COLO829 (cell line): ENCODE data around the gene TOM1.

ENCODE experiments used
- DNase-seq: peaks from one replicate; pipeline ENCODE4 v3.0.0; 2012; ENCODE audit warnings: low spot score

The TOM1 gene

DNA sequence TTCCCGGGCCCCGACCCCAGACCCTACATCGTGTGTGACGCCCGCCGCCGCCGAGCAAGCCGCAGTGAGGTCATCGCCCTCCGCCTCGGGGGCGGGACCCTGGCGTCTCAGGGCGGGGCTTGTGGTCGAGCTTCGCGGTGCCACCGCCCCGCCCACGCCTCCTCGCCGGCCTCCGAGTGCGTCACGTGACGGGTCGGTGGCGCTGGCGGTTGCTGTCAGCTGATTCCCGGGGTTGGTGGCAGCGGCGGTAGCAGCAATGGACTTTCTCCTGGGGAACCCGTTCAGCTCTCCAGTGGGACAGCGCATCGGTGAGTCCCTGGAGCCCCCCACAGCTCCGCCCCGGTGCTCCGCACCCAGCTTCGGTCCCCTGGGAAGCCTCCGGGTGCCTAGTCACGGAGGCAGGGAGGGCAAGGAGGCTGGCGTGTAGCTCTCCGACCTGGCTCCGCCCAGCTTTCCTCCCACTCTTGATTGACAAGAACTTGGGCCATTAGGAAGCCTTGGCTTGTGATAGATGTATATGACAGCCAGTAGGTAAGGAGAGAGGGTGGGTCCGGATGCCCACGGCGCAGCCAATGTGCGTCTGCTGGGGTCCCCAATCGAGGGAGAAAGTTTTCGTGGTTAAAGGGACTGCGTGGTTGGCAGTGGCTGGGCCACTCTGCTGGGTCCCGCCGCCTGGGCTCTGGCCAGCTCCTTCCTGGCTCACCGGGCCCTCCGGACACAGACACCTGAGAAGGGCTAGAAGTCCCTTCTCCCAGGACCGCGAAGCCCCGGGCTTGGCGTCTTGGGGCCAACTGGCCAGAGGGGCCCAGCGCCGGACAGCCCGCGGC is at the start of gene TOM1:
TSS of gene TOM1 (plus strand) at position 222 of the 827 bp plus-strand sequence. CDS start at position 257, 35 bp downstream.
- DNase-seq, result peak; percentile 100

DNA sequence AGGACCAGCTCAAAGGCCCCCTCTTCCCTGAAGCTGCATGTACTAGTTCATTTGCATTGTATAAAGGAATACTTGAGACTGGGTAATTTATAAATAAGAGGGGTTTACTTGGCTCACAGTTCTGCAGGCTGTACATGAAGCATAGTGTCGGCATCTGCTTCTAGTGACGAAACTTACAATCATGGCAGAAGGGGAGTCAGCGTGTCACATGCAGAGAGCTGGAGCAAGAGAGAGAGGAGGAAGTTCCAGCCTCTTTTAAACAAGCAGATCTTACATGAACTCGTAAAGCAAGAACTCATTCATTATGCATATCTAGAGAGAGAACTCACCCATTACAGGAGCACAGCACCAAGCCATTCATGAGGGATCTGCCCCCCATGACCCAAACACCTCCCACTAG is 49.5 kb upstream of the TOM1 start:
- DNase-seq, result no peak

DNA sequence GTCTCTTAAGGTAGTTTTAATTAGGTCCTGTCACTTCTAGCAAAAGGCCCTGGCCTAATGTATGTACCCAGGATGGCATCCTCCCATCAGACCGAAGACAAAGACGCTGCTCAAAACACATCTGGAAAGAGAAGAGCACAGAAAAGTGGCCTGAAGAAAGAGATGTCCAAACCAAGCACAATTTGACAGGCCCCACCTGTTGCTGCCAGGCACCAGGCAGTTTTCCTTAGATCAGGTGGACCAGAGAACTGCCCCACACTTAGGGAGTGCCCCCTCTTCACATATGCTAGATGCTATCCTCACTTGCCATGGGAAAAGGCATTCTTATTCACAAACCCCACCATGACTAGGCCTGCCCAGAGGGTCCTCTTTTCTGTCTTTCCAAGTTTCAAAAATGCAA is 45.7 kb upstream of the TOM1 start:
- DNase-seq, result no peak

DNA sequence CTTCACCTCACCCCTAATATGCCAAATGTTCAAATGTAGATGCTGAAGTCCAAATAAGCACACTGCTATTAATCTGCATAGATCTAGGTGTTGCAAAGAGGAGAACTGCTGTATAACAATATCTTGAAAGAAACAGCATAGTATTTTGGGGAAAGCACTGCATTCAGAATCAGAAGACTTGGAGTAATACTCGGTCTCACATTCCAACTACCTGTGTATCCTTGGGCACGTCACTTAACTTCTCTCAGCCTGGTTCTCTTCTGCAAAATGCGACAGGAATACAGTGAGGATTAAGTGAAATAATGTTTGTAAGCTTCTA is 42.7 kb upstream of the TOM1 start:
- DNase-seq, result no peak

DNA sequence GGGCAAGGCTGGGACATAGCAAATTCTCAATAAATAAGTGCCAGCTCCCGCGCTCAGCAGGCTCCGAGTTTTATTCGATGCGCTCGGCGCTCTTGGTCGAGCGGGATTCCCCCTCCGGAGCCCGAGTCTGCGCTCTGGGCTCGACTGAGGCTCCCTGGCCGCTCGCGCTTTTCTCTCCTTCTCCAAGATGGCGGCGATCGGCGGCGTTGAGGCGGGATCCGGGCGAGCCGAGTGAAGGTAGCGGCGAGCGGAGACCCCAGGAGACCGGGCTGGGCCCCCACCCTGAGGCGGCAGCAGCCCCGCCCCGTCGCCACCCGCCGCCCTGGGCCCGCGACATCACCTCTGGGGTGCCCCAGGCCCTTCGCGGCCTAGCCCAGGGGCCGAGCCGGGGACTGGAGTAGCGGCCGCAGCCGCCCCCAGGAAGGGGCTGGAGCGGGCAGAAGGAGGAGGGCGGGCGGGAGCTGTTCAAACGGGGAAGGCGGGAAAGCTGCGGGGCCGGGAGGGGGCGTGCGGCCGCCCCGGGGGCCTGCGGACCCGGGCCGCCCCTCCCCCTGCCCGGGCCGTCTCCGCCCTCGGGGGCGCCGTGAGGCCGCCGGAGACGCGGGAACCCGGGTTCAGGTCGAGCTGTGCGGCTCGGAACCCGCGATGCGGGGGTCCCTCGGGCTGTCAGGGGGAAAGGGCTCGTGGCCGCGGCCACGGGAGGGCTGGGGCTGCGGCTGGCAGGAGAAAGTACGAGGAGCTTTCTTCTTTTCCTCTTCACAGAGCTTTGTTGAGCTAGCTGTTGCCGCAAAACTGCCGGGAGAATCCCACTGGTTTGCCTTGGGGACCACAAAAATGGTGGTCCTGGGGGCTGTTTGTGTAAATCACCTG is 42.1 kb upstream of the TOM1 start, which contains the start of gene HMGXB4:
TSS of gene HMGXB4 (plus strand) at position 173 of the 870 bp plus-strand sequence. CDS start 4,898 bp downstream, outside the sequence.
- DNase-seq, result peak; percentile 98

DNA sequence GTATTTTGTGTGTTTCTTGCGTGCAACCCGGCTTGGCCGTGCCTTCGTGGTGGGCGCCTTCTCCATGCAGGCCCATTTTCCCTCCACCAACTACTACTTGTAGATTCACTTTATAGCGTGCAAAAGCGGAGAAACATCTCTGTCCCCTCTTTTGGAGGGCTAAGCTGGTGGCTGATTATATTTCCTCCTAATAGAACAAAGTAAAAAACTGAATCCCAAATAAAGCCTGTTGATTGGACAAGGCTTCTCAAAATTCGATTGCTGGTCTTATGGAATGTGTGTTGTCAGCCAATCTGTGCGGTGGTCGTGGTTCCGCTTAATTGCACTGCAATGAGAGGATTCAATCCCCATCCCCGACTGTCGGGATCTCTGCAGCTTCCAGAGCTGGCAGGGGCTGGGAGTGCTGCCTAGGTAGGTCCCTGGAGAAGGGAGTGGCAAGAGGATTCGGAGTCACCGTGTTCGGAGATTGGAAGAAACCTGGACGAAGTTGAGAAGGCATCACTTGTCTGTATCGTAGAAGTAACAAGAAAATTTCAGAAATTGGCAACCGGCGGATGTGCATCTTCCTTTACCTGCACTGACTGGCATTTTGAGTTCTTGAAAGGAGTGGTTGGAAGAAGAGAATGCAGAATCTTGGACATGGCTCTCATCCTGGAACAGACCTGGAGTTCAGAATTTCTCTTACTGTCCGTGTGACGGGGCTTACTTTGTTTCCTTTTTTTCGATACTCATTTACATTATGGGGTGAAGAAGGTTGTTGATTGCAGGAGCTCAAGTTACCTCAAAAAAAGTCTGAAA is 41.3 kb upstream of the TOM1 start:
- DNase-seq, result peak; percentile 9

DNA sequence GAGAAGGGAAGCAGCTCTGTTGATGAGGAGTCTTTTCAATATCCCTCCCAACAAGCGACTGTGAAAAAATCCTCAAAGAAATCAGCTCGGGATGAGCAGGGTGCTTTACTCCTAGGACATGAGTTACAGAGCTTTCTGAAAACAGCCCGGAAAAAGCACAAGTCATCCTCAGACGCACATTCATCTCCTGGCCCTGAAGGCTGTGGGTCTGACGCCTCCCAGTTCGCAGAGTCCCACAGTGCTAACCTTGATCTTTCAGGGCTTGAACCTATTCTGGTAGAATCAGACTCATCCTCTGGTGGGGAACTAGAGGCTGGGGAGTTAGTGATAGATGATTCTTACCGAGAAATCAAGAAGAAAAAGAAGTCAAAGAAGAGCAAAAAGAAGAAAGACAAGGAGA is 34.7 kb upstream of the TOM1 start:
- DNase-seq, result no peak

DNA sequence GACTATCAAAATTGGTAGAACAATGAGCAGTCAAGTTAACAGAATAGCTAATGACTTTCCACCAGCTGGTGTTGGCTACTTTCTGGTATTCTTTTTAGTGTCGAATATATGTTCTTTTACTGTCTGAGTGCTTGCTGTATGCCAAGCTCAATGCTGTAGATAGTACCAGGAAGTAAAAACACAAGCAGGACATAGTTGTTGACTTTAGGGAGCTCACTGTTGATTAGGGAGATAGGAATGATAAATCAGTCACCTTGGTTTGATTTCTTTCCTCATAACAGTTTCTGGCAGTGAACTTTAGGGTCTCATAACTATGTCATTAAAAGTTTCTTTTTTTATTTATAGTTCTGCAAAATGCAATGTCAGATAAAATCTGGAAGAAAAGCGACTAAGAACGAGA is 33.4 kb upstream of the TOM1 start:
- DNase-seq, result no peak

DNA sequence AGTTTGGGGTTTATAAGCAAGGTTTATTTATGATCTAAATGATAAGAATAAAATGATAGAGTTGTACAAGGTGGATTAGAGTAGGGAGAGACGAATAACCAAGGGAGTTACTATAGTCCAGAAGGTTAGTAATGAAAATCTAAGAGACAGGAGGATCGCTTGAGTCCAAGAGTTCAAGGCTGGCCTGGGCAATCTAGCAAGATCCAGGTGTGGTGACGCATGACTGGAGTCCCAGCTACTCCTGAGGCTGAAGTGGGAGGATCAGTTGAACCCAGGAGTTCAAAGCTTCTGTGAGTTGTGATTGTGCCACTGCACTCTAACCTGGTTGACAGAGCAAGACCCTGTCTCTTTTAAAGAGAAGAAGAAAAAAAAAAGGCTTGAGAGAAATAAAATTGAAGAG is 30.1 kb upstream of the TOM1 start:
- DNase-seq, result no peak

DNA sequence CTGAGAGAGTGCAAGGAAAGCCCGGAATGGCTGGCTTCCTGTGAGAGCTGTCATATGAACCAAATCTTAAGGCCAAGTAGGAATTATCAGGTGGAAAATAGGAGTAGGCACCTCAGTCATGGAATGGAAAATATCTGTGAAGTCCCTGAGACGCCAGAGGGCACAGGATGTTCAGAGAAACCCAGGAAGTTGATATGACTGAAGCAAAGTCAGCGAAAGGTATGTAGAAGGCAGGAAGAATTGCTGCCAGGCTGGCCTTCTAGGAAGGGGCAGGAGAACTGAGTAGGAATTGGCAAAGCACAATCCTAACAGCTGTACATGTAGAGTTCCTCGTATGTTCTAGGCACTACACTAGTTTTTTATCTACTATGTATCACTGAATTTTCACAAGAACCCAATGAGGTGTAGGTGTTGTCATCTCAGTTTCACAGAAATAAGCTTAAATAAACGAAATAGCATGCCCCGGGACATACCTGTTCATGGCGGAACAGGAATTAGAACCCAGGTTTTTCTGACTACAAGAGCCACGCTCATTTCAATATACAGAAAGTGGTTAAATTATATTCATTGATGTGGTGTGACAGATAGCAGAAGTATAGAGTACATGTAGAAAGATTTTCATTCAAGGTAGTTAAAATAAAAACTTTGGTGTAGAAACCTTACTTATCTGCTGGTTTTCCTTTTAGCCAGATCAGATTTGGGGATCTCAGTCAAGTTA is 25.4 kb upstream of the TOM1 start:
- DNase-seq, result no peak

DNA sequence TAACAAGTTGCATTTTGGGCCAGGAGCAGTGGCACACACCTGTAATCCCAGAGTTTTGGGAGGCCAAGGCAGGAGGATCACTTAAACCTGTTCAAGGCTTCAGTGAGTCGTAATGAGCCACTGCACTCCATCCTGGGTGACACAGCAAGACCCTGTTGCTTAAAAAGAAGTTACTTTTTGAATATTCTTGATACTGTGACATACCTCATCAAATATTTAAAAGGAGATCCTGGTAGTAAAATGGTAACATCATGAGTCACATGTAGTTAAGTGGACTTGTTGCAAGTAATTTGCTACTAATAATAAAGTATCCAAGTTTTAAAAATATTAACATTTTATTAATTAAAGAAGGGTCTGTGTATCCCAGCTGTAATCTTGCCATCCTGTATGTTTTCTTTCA is 24.1 kb upstream of the TOM1 start:
- no peak for DNase-seq

DNA sequence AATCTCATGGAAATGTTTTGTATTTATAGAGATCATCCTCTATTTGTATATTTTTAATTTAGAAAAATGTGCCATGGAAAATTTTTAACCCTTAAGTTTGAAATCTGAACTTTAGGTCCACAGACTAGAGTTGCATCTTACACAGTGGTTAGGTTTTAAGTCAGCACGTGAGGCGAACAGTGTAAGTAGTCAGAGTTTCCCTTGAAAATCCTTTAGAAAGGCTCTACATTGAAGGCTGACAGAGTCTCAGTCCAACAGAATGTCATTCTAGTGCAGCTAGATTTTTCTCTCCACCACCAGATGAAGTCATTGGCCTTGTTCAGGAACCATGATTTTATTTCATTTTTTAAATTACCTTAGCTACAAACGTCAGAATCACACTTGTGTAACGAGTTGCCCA is 23.7 kb upstream of the TOM1 start:
- DNase-seq, result no peak

DNA sequence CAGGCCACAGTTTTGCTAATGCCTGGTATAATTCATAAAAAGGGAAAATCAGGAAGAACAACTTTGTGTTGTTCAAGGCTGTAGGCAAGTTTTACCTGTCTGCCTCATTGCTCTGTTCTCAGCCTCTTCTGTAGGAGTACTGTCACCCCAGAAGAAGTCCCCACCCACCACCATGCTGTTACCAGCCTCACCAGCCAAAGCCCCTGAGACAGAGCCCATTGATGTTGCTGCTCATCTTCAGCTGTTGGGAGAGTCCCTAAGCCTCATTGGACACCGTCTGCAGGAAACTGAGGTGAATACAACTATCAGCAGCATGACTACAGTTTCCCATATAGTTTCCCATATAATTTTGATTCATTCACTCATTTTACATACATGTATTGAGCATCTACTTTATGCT is 11.6 kb upstream of the TOM1 start:
- DNase-seq, result no peak

DNA sequence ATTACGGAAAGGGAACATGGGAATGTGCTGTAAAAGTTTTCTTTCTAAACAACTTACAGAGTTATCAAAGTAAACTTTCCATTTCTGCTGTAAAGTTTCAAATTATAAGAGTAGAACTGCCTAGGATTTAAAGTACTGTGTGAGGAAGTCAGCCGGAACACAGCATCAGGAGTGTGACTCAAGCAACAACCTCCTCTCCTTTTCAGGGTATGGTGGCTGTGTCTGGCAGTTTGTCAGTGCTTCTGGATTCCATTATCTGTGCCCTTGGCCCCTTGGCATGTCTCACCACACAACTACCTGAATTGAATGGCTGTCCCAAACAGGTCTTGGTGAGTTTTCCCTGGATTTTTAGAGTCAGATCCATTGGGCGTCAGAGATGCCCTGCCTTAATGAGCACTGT is 6.9 kb upstream of the TOM1 start:
- DNase-seq, result no peak

DNA sequence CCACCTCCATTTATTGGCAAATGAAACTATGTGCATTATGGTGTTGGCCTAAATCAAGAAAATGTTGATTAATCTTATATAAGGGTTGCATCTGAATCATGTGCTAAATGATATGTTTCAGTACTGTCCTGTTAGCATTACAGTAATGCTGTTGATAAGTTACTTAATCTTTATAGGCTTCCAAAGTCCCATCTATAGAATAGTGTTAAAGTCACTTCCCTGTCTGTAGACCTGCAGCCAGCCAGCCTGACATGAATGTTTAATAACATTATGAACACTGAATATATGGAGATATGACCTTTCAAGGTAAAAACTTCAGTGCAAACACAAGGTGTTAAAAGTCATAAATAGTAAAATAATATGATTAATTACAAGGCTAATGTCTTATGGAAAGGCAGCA is 3.6 kb upstream of the TOM1 start:
- no peak for DNase-seq

DNA sequence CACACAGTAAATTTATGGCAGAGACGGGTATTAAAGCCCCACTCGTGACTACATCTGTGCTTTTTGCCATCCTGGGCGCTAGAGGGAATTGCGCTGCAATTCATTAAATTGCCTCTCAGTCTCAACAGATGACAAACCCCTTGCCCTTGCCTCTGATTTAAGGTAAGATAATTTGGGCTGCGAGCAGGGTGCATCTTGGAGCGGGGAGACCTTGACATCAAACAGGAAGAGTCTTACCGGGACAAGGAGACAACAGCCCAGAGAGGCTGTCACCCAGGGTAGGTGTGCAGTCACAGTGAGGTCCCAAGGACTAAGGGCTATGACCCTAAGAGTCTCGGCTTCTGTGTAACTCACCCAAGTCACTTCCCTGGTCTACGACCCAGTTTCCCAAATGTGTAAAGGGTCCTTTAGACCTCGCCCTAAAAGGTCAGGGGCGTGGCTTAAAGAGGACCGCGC is 449 bp upstream of the TOM1 start:
- no peak for DNase-seq

DNA sequence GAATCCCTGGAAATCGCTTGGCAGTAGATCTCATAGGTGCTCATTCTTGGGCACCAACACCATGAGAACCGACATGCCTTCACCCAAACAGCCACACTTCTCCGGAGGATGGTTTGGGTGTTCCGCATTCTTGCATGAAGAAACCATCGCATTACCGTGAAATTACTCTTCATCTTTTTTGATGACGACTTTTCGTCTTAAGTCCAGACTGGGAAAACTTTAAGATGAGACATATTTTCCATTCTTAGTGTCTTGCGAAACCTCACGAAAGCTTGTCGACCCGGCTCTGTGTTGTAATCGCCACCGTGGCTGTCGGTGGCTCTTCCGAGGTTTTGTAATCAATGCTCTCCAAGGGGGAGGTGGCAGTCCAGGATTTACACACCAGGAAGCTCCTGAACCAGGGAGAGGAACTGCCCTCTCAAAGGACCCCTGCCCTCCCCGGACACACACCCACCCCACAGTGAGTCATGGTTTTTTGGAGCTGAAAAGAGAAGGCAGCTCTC is 1.7 kb downstream of the TOM1 start:
- no peak for DNase-seq

DNA sequence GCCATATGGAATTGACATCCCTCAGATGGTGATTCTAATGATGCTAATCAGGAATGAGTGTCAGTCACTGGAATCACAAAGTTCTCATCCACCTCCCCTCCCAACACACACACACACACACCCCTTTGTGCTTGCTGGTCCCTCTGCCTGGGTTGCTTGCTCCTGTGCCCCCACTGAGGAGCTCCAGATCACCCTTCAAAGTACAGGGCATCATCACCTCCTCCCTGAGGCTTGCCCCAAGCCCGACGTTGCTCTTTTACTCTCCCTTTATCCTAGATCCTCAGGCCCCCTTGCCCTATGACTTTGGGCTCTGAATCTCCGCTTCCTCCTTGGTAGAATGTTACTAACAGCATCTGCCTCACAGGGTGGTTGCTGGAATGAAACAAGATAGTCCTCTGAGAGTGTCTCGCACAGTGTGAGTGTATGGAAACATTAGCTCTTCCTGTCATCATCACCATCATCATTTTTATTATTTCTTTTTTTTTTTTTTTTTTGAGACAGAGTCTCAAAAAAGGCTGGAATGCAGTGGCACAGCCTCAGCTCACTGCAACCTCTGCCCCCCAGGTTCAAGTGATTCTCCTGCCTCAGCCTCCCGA is 3.4 kb downstream of the TOM1 start:
- DNase-seq, result no peak

DNA sequence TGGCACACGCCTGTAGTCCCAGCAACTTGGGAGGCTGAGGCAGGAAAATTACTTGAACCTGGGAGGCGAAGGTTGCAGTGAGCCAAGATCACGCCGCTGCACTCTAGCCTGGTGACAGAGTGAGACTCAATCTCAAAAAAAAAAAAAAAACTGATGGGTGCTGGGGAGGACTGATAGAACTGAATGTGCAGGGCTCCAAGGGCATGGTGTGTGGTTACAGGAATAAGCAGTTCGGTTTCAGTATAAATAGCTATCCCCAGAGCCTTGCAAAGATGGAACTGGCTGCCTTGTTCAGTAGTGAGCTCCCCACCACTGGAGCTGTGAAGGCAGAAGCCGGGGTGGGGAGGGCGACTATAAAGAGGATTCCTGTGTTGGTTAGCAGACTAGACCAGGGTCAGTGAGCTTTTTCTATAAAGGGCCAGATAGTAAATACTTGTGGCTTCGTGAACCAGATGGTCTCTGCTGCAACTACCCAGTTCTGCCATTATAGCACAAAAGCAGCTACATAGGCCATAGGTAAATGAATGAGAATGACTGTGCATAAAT is 5.9 kb downstream of the TOM1 start:
- DNase-seq, result no peak

DNA sequence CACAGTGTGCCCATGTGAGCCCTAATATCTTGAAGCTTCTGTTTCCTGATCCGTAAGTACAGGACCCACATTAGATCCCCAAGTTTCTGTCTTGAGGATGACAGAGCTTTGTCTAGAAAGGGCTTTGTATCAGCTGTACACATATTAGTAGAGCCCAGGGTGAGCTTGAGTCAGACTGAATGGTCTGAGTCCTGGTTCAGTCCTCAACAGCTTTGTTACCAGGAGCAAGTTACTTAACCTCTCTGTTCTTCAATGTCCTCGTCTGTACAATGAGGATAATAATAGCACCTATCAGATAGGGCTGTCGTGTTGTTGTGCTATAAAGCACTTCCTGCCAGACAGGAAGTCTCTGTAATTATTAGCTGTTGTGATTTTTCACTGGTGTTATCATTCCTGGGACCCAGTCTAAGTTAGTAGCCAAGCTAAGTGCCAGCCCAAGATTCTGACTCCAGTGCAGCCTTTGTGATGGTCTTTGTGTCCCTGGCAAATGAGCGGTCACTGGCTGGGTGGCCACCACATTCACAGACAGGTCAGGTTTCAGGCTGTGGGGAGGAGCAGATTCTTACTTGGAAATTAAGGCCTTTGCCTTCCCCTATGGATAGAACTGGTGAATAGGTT is 6.8 kb downstream of the TOM1 start:
- no peak for DNase-seq
